OCI-LY1 (cell line): ENCODE measurements around the gene PROP1.

ENCODE experiments used
- H2AFZ ChIP-seq: fragments of 200-600 bp; sonication (generic), shearing (Covaris generic); 2 replicates; pipeline ENCODE4 v1.6.0; 2014; ENCODE audit warnings: antibody characterized with exemption, mild to moderate bottlenecking, low read length
- H3F3A ChIP-seq: fragments of 200-600 bp; sonication (generic), shearing (Covaris generic); 2 replicates; pipeline ENCODE4 v1.6.0; 2014; ENCODE audit warnings: mild to moderate bottlenecking, antibody characterized with exemption, low read length, moderate library complexity; ENCODE audit not compliant: insufficient read depth
- H3K27ac ChIP-seq: fragments of 200-600 bp; sonication (generic); 2 replicates; pipeline ENCODE4 v1.5.1; 2014; ENCODE audit warnings: low read length, mixed run types, mild to moderate bottlenecking, low read depth; ENCODE audit not compliant: poor library complexity, severe bottlenecking
- H3K27me3 ChIP-seq: fragments of 200-600 bp; sonication (generic); 2 replicates; pipeline ENCODE4 v1.6.0; 2014; ENCODE audit warnings: antibody characterized with exemption, mild to moderate bottlenecking, low read length, moderate library complexity; ENCODE audit not compliant: insufficient read depth
- H3K36me3 ChIP-seq: fragments of 200-600 bp; sonication (generic); 2 replicates; pipeline ENCODE4 v1.6.1; 2014; ENCODE audit warnings: mild to moderate bottlenecking, antibody characterized with exemption, low read length, moderate library complexity, mixed read lengths; ENCODE audit not compliant: insufficient read depth
- H3K4me1 ChIP-seq: fragments of 200-600 bp; sonication (generic); 2 replicates; pipeline ENCODE4 v1.5.1; 2014; ENCODE audit warnings: mild to moderate bottlenecking, low read length, moderate library complexity; ENCODE audit not compliant: insufficient read depth, severe bottlenecking
- H3K4me2 ChIP-seq: fragments of 200-600 bp; sonication (generic), shearing (Covaris generic); 2 replicates; pipeline ENCODE4 v1.6.1; 2014; ENCODE audit warnings: low read length
- H3K4me3 ChIP-seq: fragments of 200-600 bp; sonication (generic); 2 replicates; pipeline ENCODE4 v1.5.1; 2014; ENCODE audit warnings: low read length, low read depth, mild to moderate bottlenecking, mixed read lengths; ENCODE audit not compliant: poor library complexity, severe bottlenecking
- H3K79me2 ChIP-seq: fragments of 200-600 bp; shearing (Covaris generic); 2 replicates; pipeline ENCODE4 v1.6.1; 2016; ENCODE audit warnings: mixed run types, low read length, mixed read lengths; ENCODE audit not compliant: insufficient read depth
- H3K9ac ChIP-seq: fragments of 200-600 bp; sonication (generic), shearing (Covaris generic); 2 replicates; pipeline ENCODE4 v1.6.1; 2014; ENCODE audit warnings: mild to moderate bottlenecking, low read length, mixed read lengths
- H3K9me2 ChIP-seq: fragments of 200-600 bp; sonication (generic), shearing (Covaris generic); 2 replicates; pipeline ENCODE4 v1.6.1; 2014; ENCODE audit warnings: low read depth, mild to moderate bottlenecking, low read length, mixed read lengths
- H3K9me3 ChIP-seq: fragments of 200-600 bp; shearing (Covaris generic); 2 replicates; pipeline ENCODE4 v1.6.1; 2014; ENCODE audit warnings: low read length, mixed read lengths
- H4K20me1 ChIP-seq: fragments of 200-600 bp; sonication (generic), shearing (Covaris generic); 2 replicates; pipeline ENCODE4 v1.6.0; 2016; ENCODE audit warnings: mild to moderate bottlenecking, low read length; ENCODE audit not compliant: insufficient read depth
- CTCF ChIP-seq: fragments of 200-600 bp; sonication (generic), shearing (Covaris generic); IDR thresholded peaks from 2 replicates; pipeline ENCODE4 v1.5.1; 2017; ENCODE audit warnings: mild to moderate bottlenecking, antibody characterized with exemption, low read length, moderate library complexity, mixed read lengths
- EZH2 ChIP-seq: fragments of 200-600 bp; sonication (generic), shearing (Covaris generic); IDR thresholded peaks from 2 replicates; pipeline ENCODE4 v1.8.0; 2017; ENCODE audit warnings: borderline replicate concordance, mixed run types, mild to moderate bottlenecking, antibody characterized with exemption, low read length, moderate library complexity, mixed read lengths

PROP1 gene

GRCh38 chr5:177967221-177967887 is 28.7 kb downstream of the PROP1 start:
- Histone ChIP-seq H3K9me3 (no peaks in the 10 kb centered on the region), H3K4me2 (no peak overlapping the region), H2AFZ (no peak overlapping the region), H3K27me3 (no peaks in the 10 kb centered on the region), H3K9me2 (no peaks in the 10 kb centered on the region), H3K9ac (no peak overlapping the region), H3F3A (no peaks in the 10 kb centered on the region), H3K27ac (no peak overlapping the region), H4K20me1 (no peaks in the 10 kb centered on the region), H3K79me2 (no peaks in the 10 kb centered on the region), H3K4me3 (no peak overlapping the region), H3K4me1 (no peaks in the 10 kb centered on the region), H3K36me3 (no peaks in the 10 kb centered on the region)
- TF ChIP-seq EZH2 (no peak), CTCF (no peak)

GRCh38 chr5:177966839-177967166 is 29.2 kb downstream of the PROP1 start:
- Histone ChIP-seq H3K4me3 (no peak overlapping the region), H3K27me3 (no peaks in the 10 kb centered on the region), H3K9me3 (no peaks in the 10 kb centered on the region), H3K79me2 (no peaks in the 10 kb centered on the region), H3F3A (no peaks in the 10 kb centered on the region), H3K36me3 (no peaks in the 10 kb centered on the region), H4K20me1 (no peaks in the 10 kb centered on the region), H3K9ac (no peak overlapping the region), H2AFZ (no peak overlapping the region), H3K9me2 (no peaks in the 10 kb centered on the region), H3K27ac (no peak overlapping the region), H3K4me1 (no peaks in the 10 kb centered on the region), H3K4me2 (no peak overlapping the region)
- TF ChIP-seq EZH2 (no peak), CTCF (no peak)

GRCh38 chr5:177966009-177966838 is 29.8 kb downstream of the PROP1 start:
- Histone ChIP-seq H3K9me3 (no peaks in the 10 kb centered on the region), H3K27me3 (no peaks in the 10 kb centered on the region), H4K20me1 (no peaks in the 10 kb centered on the region), H3F3A (no peaks in the 10 kb centered on the region), H3K4me2 (no peak overlapping the region), H3K79me2 (no peaks in the 10 kb centered on the region), H3K4me3 (no peak overlapping the region), H3K9ac (no peak overlapping the region), H3K9me2 (no peaks in the 10 kb centered on the region), H2AFZ (no peak overlapping the region), H3K4me1 (no peaks in the 10 kb centered on the region), H3K27ac (no peak overlapping the region), H3K36me3 (no peaks in the 10 kb centered on the region)
- TF ChIP-seq EZH2: no peak
- no peak for TF ChIP-seq CTCF
